HG03520 (cell line): ENCODE measurements around the gene SNX8.
"Not testable (repeated sequence)": the region's sequence is repeated elsewhere in the genome, so short reads cannot be mapped to it uniquely, and the experiment has no call there.

Source experiments
- ATAC-seq: cut with Tn5 transposase; IDR thresholded peaks from one replicate; pipeline ENCODE4 v1.9.1; 2021; ENCODE audit warnings: mild to moderate bottlenecking, moderate library complexity; ENCODE audit not compliant: unreplicated experiment

SNX8 gene

DNA sequence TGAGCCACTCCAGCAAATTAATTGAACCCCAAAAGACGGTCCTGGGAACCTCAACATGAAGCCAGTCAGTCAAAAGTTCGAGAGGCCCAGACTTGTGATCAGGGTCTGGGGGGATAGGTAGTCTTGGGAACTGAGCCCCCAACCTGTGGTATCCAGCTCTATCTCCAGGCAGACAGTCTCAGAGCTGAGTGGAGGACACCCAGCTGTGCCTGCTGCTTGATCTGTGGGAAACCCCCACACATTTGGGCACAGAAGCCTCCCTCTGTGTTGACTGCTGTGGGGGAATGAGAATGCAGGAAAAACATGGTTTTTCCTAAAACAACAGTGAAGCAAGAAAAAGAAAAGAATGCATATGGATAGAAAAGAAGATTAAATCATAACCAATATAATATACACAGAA lies 16.3 kb upstream of the SNX8 start:
- ATAC-seq: no peak

DNA sequence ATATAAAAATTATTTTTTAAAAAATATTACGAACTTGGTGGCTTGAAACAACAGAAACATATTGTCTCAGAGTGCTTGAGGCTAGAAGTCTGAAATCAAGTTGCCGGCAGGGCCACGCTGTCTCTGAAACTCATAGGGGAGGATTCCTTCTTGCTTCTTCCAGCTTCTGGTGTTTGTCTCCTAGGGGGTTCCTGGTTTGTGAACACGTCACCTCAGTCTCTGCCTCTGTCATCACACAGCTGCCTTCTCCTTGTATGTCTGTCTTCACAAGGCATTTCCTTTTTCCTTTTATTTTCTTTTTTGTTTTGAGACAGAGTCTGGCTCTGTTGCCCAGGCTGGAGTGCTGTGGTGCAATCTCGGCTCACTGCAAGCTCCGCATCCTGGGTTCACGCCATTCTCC lies 12.7 kb upstream of the SNX8 start:
- ATAC-seq: no peak

GRCh38 chr7:2325162-2325561 lies 10.9 kb upstream of the SNX8 start:
- ATAC-seq: no peak

DNA sequence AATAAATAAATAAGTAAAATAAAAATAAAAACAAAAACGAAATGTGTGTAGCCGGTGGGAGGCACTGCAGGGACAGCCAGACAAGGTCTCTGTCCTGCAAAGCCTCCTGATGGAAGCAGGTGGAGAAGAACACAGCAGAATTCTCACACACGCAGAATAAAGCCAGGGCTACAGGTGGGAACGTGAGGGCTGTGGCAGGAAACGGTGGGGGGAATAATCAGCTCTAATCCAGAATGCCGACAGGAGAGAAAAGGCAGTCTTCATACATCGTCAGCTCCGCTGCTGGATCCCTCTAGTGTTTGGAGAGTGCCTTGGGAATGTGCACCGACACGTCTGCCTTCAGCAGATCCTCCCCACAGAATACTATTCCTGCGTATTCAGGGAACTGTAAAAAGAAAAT lies 6.8 kb upstream of the SNX8 start:
- no peak for ATAC-seq

DNA sequence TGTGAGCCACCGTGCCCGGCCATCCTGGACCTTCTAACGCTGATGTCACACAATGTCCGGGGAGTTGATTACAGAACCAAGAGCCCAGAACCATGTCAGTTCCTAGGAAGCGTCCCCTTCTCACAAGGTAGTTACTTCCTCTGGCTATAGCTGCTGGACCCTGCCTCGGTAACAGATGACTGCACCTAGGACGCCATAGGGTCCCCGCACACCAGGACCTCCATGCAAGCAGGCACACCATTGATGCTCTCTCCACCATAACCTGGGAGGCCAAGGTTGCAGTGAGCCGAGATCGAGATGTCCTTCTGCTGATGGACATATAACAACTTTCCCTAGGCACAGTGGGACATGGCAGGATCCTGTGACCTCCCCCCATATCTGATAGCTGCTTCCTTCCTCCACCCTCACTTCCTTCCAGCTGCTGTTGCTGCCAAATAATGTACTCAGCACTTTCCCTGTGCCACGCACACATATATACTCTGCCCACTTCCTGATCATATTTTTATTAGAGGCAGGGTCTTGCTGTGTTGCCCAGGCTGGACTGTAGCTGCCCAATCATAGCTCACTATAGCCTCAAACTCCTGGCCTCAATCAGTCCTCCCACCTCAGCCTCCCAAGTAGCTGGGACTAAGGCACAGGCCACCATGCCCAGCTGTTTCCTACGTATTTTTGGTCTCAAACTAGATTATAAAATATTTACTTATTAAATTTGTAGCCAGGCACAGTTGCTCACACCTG lies 3.5 kb upstream of the SNX8 start:
- ATAC-seq: no peak

DNA sequence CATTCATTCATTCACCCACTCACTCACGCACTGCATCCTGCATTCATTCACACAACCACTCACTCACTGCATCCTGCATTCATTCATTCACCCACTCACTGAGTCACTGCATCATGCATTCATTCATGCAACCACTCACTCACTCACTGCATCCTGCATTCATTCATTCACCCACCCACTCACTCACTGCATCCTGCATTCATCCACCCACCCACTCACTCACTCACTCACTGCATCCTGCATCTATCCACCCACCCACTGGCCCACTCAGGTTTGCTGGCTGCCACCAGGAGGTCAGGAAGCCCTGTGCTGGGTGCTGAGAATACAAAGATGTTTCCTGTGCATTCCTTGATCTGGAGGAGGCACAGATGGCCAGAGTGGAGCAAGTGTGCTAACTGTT lies 2.3 kb upstream of the SNX8 start:
- ATAC-seq: no peak

- no peak for ATAC-seq
These were observed 1.5 kb upstream of the SNX8 start for GRCh38 chr7:2315787-2316186.

DNA sequence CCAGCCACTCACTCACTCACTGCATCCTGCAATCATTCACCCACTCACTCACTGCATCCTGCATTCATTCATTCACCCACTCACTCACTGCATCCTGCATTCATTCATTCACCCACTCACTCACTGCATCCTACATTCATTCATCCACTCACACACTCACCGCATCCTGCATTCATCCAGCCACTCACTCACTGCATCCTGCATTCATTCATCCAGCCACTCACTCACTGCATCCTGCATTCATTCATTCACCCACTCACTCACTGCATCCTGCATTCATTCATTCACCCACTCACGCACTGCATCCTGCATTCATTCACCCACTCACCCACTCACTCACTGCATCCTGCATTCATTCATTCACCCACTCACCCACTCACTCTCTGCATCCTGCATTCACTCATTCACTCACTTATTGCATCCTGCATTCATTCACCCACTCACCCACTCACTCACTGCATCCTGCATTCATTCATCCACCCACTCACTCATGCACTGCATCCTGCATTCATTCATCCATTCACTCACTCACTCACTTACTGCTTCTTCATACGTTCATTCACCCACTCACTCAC lies 802 bp upstream of the SNX8 start:
- ATAC-seq: not testable (repeated sequence)

GRCh38 chr7:2313450-2314208 lies 612 bp downstream of the SNX8 start:
- peak; percentile 6 for ATAC-seq

GRCh38 chr7:2312267-2312929 lies 1.8 kb downstream of the SNX8 start:
- no peak for ATAC-seq

DNA sequence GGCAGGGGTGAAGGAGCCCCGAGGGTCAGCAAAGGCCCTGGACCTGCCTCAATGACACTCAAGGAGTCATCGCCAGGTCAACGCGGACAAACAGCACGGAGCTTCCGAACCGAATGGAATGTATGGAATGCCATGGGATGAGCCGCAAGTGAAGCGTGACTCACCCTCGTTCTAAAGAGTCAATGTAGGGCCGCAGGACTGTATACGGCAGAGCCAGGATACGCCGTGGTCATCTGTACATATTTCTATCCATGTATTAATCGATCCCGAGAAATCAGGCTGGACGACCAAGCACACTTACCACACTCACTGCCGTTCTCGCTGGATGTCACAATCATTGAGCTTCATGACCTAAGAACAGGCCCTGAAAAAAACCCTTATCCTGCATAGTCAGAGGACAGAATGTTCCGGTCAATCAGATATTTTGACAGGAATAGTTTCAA lies 4.3 kb downstream of the SNX8 start:
- no peak for ATAC-seq

GRCh38 chr7:2307690-2308107 lies 6.5 kb downstream of the SNX8 start:
- peak; percentile 53 for ATAC-seq

- ATAC-seq: no peak
These were observed 7.6 kb downstream of the SNX8 start for GRCh38 chr7:2306688-2307087.

DNA sequence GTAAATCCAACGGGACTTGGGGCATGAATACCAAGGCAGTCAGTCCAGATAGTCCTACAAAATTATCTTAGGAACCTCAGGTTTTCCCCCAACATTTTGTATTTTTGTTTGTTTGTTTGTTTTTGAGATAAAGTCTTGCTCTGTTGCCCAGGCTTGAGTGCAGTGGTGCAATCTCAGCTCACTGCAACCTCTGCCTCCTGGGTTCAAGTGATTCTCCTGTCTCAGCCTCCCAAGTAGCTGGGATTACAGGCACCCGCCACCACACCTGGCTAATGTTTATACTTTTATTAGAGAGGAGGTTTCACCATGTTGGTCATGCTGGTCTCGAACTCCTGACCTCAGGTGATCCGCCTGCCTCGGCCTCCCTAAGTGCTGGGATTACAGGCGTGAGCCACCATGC lies 9.0 kb downstream of the SNX8 start:
- ATAC-seq: not testable (repeated sequence)

DNA sequence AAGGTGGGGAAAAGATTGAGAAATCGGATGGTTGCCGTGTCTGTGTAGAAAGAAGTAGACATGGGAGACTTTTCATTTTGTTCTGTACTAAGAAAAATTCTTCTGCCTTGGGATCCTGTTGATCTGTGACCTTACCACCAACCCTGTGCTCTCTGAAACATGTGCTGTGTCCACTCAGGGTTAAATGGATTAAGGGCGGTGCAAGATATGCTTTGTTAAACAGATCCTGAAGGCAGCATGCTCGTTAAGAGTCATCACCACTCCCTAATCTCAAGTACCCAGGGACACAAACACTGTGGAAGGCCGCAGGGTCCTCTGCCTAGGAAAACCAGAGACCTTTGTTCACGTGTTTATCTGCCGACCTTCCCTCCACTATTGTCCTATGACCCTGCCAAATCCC lies 10.7 kb downstream of the SNX8 start:
- ATAC-seq: not testable (repeated sequence)

DNA sequence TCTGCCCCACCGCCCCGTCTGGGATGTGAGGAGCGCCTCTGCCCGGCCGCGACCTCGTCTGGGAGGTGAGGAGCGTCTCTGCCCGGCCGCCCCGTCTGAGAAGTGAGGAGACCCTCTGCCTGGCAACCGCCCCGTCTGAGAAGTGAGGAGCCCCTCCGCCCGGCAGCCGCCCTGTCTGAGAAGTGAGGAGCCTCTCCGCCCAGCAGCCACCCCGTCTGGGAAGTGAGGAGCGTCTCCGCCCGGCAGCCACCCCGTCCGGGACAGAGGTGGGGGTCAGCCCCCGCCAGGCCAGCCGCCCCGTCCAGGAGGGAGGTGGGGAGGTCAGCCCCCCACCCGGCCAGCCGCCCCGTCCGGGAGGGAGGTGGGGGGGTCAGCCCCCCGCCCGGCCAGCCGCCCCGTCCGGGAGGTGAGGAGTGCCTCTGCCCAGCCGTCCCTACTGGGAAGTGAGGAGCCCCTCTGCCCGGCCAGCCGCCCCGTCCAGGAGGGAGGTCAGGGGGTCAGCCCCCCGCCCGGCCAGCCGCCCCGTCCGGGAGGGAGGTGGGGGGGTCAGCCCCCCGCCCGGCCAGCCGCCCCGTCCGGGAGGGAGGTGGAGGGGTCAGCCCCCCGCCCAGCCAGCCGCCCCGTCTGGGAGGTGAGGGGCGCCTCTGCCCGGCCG lies 11.4 kb downstream of the SNX8 start:
- ATAC-seq: not testable (repeated sequence)

GRCh38 chr7:2301511-2301863 lies 12.8 kb downstream of the SNX8 start:
- ATAC-seq: no peak

DNA sequence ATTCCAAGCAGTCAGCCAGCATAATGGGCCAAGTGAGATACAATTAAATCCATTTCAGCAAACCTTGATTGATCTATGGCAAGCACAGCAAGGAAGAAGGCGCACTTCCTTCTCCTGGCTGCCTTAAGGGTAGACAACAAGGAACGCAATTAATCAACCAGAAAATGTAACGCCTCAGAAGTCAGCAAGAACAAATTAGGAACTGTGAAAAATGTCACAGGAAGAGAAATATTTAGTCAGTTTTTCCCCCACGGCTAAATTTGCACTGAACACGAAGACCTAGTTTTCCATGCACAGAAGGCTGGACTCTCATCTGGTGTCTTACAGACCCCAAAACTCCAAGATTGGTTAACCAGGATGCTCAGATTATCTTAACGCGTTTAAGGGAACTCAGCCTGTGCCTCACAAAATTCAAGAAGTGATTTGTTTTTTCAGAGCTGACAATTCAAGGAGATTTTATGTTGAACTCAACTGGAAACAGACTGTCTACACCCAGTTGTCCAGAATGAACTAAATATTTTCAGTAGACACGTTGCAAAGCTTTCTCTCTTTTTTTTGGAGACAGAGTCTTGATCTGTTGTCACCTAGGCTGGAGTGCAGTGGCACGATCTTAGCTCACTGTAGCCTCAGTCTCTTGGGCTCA lies 14.2 kb downstream of the SNX8 start:
- ATAC-seq: no peak

- ATAC-seq: peak; percentile 55
These were observed 15.0 kb downstream of the SNX8 start for GRCh38 chr7:2299131-2299829.

DNA sequence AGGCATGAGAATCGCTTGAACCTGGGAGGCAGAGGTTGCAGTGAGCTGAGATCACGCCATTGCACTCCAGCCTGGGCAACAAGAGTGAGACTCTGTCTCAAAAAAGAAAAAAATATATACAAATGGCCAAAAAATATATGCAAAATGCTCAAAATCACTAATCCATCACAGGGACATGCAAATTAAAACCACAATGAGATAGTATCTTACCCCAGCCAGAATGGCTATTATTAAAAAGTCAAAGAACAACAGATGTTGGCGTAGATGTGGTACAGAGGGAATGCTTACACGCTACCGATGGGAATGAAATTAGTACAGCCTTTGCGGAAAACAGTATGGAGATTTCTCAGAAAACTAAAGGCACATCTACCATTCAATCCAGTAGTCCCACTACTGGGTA lies 17.4 kb downstream of the SNX8 start:
- no peak for ATAC-seq
